Endometrial microvascular endothelial cells (primary cell): ENCODE measurements around the gene MDFIC. TPM values are rescaled to one million over a fixed set of nuclear protein-coding genes. Genes with fewer than 3 reads are reported as not detected.

Experiments used
- in situ Hi-C: cut with HindIII; loops from 2 replicates; pipeline ENCODE4 v1.10.0; 2017; ENCODE audit warnings: low sequenced_read_pairs, low pct_unique_long_range_greater_than_20kb; ENCODE audit errors: inconsistent ontology term
- total RNA-seq: library from RNA; depleted of rRNA; stranded (reverse); fragments of >200 nt; gene quantifications from one replicate; pipeline ENCODE4 v1.2.3, GENCODE V29; 2015; ENCODE audit errors: inconsistent ontology term

Gene MDFIC
- total RNA-seq, 1 donor from 2014 or later: 15.3 TPM

- in situ Hi-C loops: no loop called here
These were observed 21.6 kb downstream of the MDFIC start for GRCh38 chr7:114943530-114943929.

DNA sequence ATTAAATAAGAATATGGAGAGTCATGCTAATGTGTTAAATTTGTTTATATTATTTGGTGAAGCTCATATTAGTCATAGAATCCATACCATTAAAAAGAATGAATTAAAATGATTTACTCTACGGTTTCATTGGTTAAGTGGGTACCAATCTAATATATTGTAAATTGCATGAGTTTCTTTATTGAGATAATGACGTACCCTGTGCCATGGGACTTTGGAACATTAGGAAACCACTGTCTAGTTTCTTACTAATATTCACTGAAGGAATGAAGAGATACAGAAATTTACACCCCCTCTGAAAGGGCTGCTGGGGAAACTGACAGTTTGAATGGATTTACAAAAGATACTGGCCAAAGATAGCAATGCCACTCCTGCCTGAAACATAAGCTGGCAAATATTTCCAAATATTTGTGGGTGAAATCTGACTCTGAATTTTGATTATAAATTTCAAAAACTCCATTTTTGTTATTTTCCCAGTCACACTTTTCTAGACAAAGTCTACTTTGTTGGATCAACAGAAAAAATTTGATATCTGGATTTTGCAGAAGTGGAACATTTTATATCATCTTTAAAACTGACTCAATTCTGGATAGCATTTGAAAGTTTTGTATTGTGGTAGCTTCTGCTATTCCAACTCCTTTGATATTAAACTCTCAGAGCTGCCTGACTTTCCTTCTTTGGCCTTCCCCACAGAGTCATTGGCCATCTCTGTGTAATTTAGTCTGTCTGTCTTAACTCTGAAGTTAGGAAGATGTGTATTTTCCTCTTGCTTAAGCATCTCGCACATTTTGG is 22.3 kb downstream of the MDFIC start:
- in situ Hi-C loops: no loop called here

GRCh38 chr7:114944745-114945625 is 23.1 kb downstream of the MDFIC start:
- in situ Hi-C loops: no loop called here

GRCh38 chr7:114949231-114949630 is 27.3 kb downstream of the MDFIC start:
- in situ Hi-C loops: no loop called here

- in situ Hi-C loops: no loop called here
These were observed 30.4 kb downstream of the MDFIC start for GRCh38 chr7:114952296-114952695.

DNA sequence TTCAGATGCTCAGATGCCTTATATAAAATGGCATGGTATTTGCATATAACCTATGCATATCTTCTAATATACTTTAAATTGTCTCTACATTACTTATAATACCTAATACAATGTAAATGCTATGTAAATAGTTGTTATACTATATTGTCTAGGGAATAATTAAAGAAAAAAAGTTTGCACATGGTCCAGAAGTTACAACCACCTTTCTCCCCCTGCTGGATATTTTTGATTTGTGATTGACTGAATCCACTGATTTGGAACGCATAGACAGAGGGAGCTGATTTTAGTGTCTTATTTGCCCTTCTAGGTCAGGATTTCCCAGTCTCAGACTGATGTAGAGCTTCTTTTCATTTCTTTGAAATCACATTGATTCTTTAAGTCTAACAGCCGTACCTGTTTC is 31.8 kb downstream of the MDFIC start:
- in situ Hi-C loops: no loop called here

DNA sequence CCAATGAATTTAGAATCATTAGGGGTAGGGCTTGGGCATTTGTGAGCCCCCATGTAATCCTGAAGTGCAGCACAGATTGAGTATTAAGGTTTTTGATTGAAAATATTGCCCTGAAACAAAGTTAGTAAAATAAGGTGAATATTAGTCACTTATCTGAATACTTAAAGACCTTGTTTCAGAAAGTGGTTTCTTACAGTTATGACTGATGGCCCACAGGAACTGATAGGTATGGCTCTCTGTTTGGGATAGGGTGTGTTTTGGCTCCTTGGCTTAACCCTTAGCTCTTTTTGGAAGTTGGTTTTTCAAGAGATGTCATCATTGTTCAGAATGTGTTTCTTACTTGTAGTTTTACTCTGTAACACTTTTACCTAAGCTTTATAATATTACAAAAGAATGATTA is 34.8 kb downstream of the MDFIC start:
- in situ Hi-C loops: no loop called here

DNA sequence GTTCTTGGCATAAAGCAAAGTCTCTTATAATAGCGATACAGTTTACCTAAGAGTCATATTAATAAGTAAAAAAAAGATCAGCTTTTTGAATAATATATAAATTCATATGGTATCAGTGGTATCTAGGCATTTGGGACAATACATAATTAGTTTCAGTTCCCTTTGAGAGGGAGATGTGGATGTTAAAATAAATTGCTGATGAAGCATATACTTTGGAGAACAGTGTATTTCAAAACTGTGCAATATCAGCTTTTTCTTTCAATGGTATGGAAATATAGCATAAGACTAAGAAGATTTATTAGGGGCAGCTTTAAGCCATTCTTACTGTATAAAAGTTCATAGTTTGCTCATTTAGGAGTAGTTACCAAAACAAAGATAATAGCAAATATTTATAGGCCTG is 35.5 kb downstream of the MDFIC start:
- in situ Hi-C loops: no loop called here

GRCh38 chr7:114959931-114960330 is 38.0 kb downstream of the MDFIC start:
- in situ Hi-C loops: no loop called here

DNA sequence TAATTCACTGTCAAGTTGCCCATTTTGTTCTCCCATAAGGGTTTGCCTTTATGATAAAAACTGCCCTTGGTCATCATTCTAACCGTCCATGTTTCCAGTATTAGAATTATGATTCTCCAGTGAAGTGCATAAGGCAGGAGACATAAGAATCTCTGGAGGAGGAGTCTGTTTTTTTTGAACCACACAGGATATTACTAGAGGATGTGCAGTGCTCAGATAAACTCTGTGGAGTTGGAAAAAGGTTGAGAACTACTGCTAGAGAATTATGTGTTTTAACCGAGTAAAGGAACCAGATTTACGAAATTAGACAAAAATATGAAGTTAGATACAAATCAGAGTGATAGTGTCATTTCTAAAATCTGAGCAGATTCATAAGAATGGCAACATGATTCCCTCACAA is 40.5 kb downstream of the MDFIC start:
- in situ Hi-C loops: no loop called here

DNA sequence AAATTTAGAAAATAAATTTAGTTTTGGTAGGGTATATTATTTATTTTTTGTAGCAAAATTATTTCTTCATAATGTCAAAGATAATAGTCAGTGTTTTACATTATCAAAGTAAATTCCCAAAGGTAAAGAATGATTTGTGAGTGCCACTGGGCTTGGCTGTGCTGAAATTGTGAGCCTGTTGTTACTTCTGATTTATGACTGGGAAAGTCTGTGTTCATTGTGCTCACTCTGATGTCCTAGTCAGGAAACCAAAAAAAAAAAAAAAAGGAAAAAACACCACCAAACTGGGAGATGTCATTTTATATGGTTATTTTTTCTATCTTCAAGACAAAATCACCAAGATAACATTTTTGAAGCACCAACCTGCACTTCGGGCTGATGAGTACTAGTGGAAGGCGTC is 44.3 kb downstream of the MDFIC start:
- in situ Hi-C loops: no loop called here

DNA sequence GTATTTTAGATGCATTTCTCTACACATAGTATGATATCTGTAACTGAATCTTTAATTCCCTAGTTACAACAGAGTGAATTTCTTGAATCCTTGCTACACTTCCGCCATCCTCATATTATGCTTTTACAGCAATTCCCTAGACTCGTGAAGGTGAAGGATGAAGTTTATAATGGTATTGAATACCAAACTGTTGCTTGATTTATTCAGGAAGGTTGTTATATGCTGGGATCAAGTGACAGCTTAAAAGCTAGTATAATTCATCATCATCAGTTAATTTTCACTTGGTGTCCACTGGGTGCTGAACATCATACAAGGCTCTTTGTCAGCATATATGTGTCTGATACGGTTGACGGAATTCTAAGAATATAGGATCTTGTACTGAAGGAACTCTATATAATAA is 47.2 kb downstream of the MDFIC start:
- in situ Hi-C loops: no loop called here

GRCh38 chr7:114970308-114970707 is 48.4 kb downstream of the MDFIC start:
- in situ Hi-C loops: no loop called here

GRCh38 chr7:114970732-114971131 is 48.8 kb downstream of the MDFIC start:
- in situ Hi-C loops: no loop called here

DNA sequence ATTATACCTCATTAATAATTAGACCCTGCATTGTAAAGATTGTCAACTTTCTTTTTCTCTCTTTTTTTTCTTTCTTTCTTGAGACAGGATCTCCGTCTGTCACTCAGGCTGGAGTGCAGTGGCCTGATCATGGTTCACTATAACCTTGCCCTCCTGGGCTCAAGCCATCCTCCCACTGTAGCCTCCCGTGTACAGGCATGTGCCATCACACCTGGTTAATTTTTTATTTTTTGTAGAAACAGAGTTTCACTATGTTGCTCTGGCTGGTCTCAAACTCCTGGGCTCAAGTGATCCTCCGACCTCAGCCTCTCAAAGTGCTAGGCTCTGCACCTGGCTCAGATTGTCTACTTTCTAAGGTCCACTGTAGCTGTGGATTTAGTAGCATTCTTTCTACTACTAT is 50.7 kb downstream of the MDFIC start:
- in situ Hi-C loops: no loop called here

- in situ Hi-C loops: no loop called here
These were observed 51.3 kb downstream of the MDFIC start for GRCh38 chr7:114973147-114973546.

GRCh38 chr7:114975401-114975800 is 53.5 kb downstream of the MDFIC start:
- in situ Hi-C loops: no loop called here

GRCh38 chr7:114976666-114977065 is 54.8 kb downstream of the MDFIC start:
- in situ Hi-C loops: no loop called here

DNA sequence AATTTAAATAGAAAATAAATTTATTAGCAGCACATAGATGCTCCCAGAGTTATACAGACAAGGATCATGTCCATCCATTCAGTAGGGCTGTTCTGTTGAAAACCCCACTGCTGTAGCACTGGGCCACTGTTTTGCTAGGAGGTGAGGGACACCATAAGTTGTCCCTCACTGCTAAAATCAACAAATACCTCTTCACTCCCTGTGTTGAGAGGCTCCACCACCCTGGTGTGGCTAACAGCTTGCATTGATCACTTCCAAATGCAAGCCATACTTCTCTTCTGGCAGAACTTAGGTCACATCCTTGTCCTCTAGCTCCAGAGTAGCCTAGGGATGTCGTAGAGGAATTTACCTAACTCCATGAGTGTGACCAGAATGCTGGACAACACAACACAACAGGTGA is 55.4 kb downstream of the MDFIC start:
- in situ Hi-C loops: no loop called here

GRCh38 chr7:114979388-114979787 is 57.5 kb downstream of the MDFIC start:
- in situ Hi-C loops: no loop called here
